ENCODE results near the gene DSG4. TPM values are rescaled to one million over a fixed set of nuclear protein-coding genes. Genes with fewer than 3 reads are reported as not detected.

Gene DSG4
- total RNA-seq, 1 donor from 2014 or later = not detected

- intact Hi-C loops (cut with micrococcal nuclease) = no loop called here
Measured at GRCh38 chr18:31403409-31403808, 26.8 kb downstream of the DSG4 start.

GRCh38 chr18:31407649-31408048, 31.1 kb downstream of the DSG4 start:
- intact Hi-C loops (cut with micrococcal nuclease) = no loop called here

DNA sequence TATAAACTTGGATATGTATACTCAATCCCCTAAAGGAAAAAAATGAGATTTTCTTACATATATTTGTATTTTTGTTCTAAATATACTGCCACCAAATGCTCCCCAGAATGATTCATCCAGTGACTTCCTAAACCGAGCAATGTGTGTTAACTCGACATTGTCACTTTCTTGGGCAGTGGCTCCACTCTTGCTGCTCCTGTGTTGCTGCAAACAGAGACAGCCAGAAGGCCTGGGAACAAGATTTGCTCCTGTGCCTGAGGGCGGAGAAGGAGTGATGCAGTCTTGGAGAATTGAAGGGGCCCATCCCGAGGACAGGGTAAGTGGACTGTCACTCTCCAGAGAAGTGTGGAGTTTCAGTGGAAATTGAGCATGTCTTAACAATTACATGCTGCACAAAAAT, 32.7 kb downstream of the DSG4 start:
- intact Hi-C loops (cut with micrococcal nuclease) = no loop called here

GRCh38 chr18:31410716-31411483, 34.3 kb downstream of the DSG4 start:
- intact Hi-C loops (cut with micrococcal nuclease) = no loop called here

DNA sequence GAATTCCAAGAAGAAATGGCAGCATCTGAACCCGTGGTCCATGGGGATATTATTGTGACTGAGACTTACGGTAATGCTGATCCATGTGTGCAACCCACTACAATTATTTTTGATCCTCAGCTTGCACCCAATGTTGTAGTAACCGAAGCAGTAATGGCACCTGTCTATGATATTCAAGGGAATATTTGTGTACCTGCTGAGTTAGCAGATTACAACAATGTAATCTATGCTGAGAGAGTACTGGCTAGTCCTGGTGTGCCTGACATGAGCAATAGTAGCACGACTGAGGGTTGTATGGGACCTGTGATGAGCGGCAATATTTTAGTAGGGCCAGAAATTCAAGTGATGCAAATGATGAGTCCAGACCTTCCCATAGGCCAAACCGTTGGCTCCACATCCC, 36.6 kb downstream of the DSG4 start:
- intact Hi-C loops (cut with micrococcal nuclease) = no loop called here

DNA sequence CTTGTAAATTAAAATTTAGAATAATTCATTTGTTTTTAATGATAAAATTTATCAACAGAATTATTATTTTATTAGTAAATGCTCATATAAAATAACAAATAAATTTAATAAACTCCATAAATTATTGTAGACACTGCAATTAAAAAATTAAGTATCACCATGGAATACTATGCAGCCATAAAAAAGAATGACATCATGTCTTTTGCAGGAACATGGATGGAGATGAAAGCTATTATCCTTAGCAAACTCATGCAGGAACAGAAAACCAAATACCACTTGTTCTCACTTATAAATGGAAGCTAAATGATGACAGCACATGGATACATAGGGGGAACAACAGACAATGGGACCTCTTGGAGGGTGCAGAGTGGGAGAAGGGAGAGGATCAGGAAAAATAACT, 41.3 kb downstream of the DSG4 start:
- intact Hi-C loops (cut with micrococcal nuclease) = no loop called here

DNA sequence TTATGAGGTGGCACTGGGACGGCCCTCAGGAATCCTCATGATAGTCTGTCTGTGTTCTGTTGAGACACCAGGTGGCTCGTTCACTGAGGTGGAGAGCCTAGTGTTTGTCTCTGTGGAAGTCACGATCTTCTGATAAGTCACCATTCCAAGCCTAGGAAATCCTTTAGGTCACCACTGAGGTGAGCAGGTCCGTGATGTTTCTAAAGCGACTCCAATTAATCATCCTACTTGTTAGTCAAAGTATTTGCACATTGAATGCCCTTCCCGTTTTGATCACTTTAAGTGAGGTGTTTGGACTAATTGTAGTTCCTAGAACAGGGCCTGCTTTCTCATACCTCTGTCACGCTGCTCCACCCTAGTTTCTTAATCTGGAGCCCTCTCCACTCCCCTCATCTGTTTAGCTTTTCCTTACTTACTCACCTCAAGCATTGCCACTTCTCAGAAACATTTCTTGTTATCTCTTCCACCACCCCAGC, 42.9 kb downstream of the DSG4 start:
- intact Hi-C loops (cut with micrococcal nuclease) = no loop called here

DNA sequence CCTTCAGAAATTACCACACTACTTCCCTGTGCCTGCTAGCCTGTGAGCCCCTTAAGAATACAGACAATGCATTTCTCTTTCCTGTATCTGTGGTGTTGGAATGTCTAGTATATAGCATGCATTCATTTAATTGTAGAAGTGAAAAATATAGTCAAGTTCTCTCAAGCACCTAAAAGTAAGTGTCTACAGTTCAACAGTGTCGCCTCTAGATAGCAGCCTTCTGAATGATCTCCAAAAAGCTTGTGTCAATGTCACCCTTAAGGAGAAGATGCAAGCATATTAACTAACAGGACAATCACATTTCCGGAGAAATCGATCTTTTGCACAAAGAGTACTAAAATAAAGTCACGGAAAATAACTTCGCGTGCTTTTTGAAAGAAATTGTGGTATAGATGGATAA, 43.5 kb downstream of the DSG4 start:
- intact Hi-C loops (cut with micrococcal nuclease) = no loop called here

- intact Hi-C loops (cut with micrococcal nuclease) = no loop called here
Measured at GRCh38 chr18:31420524-31420923, 43.9 kb downstream of the DSG4 start.

DNA sequence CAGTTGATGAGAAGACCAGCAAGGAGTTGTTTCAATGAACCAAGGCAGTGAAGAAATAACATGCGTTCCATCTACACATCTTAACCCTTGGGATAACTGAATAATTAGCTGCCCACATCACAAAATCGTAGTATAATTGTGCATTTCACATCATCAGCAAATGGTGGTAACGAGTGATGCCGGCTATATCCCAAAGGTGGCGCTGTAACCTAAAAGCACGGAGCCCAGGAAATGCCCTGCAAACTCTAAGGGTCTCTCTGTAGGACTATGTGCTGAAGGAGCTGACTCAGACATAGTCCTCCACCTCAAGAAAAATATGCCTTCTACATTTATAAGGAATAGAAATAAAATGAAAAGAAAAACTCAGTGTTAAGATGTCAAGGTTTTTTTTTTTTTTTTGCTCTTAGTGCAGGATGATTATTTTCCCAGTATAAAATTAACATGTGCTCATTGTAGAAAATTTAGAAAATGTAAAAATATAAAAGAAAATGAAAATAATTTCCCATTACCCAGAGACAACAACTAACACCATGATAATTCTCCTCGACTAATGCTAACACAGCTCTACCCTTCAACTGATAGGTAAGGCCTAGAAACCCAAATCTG, 47.9 kb downstream of the DSG4 start:
- intact Hi-C loops (cut with micrococcal nuclease) = no loop called here

GRCh38 chr18:31426021-31426420, 49.4 kb downstream of the DSG4 start:
- intact Hi-C loops (cut with micrococcal nuclease) = no loop called here

- intact Hi-C loops (cut with micrococcal nuclease) = no loop called here
Measured at GRCh38 chr18:31426871-31427406, 50.4 kb downstream of the DSG4 start.

DNA sequence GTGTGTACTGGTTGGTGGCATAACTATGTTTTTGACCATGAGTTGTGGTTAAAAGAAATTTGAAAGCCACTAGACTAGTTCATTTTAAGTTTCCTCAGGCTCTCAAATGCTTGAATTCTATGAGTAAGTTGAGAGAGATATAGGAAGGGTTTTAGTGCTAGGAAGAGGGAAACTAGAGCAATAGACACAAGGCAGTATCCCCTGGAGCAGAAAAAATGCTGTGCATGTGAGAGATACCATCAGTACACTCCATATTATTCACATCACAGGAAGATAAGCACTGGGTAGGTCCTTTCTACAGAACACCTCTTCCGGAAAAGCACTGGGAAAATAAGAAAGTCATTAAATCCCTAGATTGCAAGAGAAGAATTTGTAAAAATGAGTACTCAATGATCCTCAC, 51.6 kb downstream of the DSG4 start:
- intact Hi-C loops (cut with micrococcal nuclease) = no loop called here

GRCh38 chr18:31429623-31430022, 53.0 kb downstream of the DSG4 start:
- intact Hi-C loops (cut with micrococcal nuclease) = no loop called here

DNA sequence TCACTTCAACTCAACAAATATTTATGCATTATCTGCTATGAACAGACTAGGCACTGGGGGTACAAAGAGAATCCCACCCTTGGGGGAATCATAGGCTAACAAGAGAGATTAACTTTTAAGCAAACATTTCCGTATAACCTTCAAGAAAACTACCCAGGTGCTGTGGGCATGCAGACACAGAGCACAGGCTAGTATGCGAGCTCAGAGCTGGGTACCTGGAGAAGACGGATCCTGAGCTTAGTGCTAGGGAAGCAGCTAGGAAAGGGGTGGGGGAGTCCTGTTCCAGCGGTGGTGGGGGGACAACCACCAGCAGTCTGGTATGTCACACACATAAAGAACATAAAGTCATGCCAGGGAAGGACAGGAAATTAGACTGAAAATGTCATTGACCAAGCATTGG, 53.5 kb downstream of the DSG4 start:
- intact Hi-C loops (cut with micrococcal nuclease) = no loop called here

- intact Hi-C loops (cut with micrococcal nuclease) = no loop called here
Measured at GRCh38 chr18:31430554-31430953, 54.0 kb downstream of the DSG4 start.

- intact Hi-C loops (cut with micrococcal nuclease) = no loop called here
Measured at GRCh38 chr18:31432316-31432715, 55.7 kb downstream of the DSG4 start.

DNA sequence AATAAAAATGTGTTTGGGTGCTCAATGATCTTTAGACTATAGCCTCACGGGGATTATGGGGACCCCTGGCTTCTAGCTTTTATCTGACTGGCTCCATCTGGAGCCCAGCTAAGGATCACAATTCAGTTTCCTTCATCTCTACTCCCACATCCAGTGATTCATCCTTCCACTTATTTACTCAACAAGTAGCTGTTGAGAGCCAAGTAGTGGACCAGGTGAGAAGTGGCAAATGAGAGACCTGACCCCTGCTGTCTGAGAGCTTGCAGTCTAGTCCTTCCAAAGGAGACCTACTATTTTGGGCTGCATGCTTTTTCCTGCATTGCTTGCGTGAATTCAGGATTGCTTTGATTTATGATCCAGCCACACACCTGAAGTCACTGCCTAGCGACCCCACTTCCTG, 60.2 kb downstream of the DSG4 start:
- intact Hi-C loops (cut with micrococcal nuclease) = no loop called here

- intact Hi-C loops (cut with micrococcal nuclease) = no loop called here
Measured at GRCh38 chr18:31438402-31438801, 61.8 kb downstream of the DSG4 start.

GRCh38 chr18:31439807-31440325, 63.3 kb downstream of the DSG4 start:
- intact Hi-C loops (cut with micrococcal nuclease) = no loop called here

DNA sequence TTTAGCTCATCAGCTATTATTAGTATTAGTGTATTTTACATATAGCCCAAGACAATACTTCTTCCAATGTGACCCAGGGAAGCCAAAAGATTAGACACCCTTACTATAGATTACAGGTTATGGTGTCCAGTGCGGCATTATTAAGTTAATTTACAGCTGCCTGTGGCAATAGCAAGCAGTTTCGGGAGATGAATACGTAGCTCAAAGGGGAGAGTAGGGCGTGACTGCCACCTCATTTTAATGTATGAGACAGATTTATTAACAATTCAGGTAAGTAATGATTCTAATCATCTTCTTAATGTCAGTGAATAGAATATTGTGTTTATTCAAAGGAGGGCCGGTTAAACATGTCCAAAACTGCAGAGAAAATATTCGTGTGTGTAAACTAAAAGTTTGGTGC, 64.2 kb downstream of the DSG4 start:
- intact Hi-C loops (cut with micrococcal nuclease) = no loop called here

DNA sequence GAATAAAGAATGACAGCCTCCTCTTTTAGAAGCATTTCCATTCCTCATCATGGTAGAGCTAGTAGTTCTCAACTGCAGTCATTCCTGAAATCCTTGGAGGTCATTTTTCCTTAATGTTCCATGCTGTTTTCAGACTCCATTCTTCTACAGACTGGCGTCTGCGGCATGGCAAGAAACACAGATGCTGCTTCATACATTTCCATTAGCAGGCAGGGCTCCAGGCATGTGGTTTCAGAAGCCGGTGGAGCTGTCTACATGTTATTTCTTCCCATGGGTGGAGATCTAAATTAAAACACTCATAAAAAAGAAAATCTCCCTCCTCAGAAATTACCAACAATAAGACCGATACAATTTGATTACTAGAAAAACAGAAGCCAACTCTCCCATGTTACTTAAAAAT, 64.9 kb downstream of the DSG4 start:
- intact Hi-C loops (cut with micrococcal nuclease) = no loop called here

DNA sequence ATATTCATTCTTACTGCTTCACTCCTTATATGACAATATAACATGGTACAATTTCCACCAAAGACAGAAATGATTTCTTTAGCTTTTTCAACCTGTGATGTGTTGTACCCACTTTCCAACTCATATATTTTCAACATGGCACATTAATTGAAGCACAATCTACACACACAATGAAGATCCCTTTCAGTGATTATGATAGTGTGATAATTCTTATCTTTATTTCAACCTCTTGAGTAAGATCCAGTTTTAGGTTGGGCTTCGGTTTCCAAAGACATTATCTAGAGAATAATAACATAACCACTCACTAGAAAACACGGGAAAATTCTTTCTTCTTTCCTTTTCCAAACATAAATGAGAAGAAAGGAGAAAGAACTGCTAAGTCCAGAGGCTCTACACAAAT, 67.6 kb downstream of the DSG4 start:
- intact Hi-C loops (cut with micrococcal nuclease) = no loop called here

Measured in T-helper 2 cell treated with Interferon-gamma antibody and Interleukin-4, amounts not matched to agents 100 ng/mL and 5 ng/mL, for 36 hours (primary cell).